GM23338 (cell line): ENCODE measurements around the gene DOCK4. TPM values are rescaled to one million over a fixed set of nuclear protein-coding genes. Genes with fewer than 3 reads are reported as not detected.
A peak's percentile ranks its signal among the peaks of the same experiment; 100 is the strongest.

Source experiments
- ATAC-seq: fragments of 200-7000 bp; cut with Tn5 transposase; 3 replicates; pipeline ENCODE4 v1.9.1; 2020
- DNase-seq: peaks from one replicate; pipeline ENCODE4 v3.0.0-alpha.2; 2015; ENCODE audit warnings: low spot score
- H2AFZ ChIP-seq: fragments of 200-600 bp; sonication (generic); 2 replicates; pipeline ENCODE4 v1.8.0; 2016; ENCODE audit warnings: antibody characterized with exemption, mild to moderate bottlenecking, moderate library complexity
- H3F3A ChIP-seq: fragments of 200-600 bp; sonication (generic); replicated peaks from 2 replicates; pipeline ENCODE4 v1.8.0; 2017; ENCODE audit warnings: antibody characterized with exemption, mixed run types, low read depth
- H3K27ac ChIP-seq: fragments of 200-600 bp; sonication (generic); 2 replicates; pipeline ENCODE4 v1.6.1; 2016; ENCODE audit warnings: low read depth
- H3K27me3 ChIP-seq: fragments of 200-600 bp; sonication (generic); 2 replicates; pipeline ENCODE4 v1.8.0; 2016; ENCODE audit warnings: mild to moderate bottlenecking, mixed run types, moderate library complexity; ENCODE audit not compliant: insufficient read depth
- H3K36me3 ChIP-seq: fragments of 200-600 bp; sonication (generic); 2 replicates; pipeline ENCODE4 v1.8.0; 2016; ENCODE audit warnings: mild to moderate bottlenecking; ENCODE audit not compliant: insufficient read depth
- H3K4me1 ChIP-seq: fragments of 200-600 bp; sonication (generic); 2 replicates; pipeline ENCODE4 v1.8.0; 2016; ENCODE audit warnings: mild to moderate bottlenecking, moderate library complexity; ENCODE audit not compliant: insufficient read depth
- H3K4me2 ChIP-seq: fragments of 200-600 bp; sonication (generic); 2 replicates; pipeline ENCODE4 v1.7.1; 2017; ENCODE audit warnings: mixed run types
- H3K4me3 ChIP-seq: fragments of 200-600 bp; sonication (generic); 2 replicates; pipeline ENCODE4 v1.6.1; 2016; ENCODE audit warnings: mixed run types
- H3K79me2 ChIP-seq: fragments of 200-600 bp; sonication (generic); replicated peaks from 2 replicates; pipeline ENCODE4 v1.8.0; 2017; ENCODE audit warnings: mild to moderate bottlenecking; ENCODE audit not compliant: insufficient read depth
- H3K9me2 ChIP-seq: fragments of 200-600 bp; sonication (generic); 2 replicates; pipeline ENCODE4 v1.8.0; 2017; ENCODE audit not compliant: insufficient read depth
- H4K20me1 ChIP-seq: fragments of 200-600 bp; sonication (generic); replicated peaks from 2 replicates; pipeline ENCODE4 v1.8.0; 2017; ENCODE audit warnings: mild to moderate bottlenecking; ENCODE audit not compliant: insufficient read depth
- H3K27ac Mint-ChIP-seq: 2 replicates; pipeline ENCODE4 v1.8.0; 2020; ENCODE audit warnings: inconsistent platforms, mild to moderate bottlenecking, moderate library complexity, mixed read lengths
- H3K27me3 Mint-ChIP-seq: 3 replicates; pipeline ENCODE4 v1.8.0; 2022; ENCODE audit warnings: low read depth, mild to moderate bottlenecking, moderate library complexity, mixed read lengths, inconsistent platforms; ENCODE audit not compliant: insufficient read depth, poor library complexity
- H3K36me3 Mint-ChIP-seq: 3 replicates; pipeline ENCODE4 v1.8.0; 2021; ENCODE audit warnings: low read depth, mild to moderate bottlenecking, inconsistent platforms, moderate library complexity, mixed read lengths
- H3K4me1 Mint-ChIP-seq: 3 replicates; pipeline ENCODE4 v1.8.0; 2020; ENCODE audit warnings: mild to moderate bottlenecking, inconsistent platforms, mixed read lengths
- H3K4me3 Mint-ChIP-seq: 3 replicates; pipeline ENCODE4 v1.8.0; 2021; ENCODE audit warnings: moderate library complexity, mild to moderate bottlenecking, inconsistent platforms, mixed read lengths
- H3K9me3 Mint-ChIP-seq: 3 replicates; pipeline ENCODE4 v1.8.0; 2020; ENCODE audit warnings: moderate library complexity, mild to moderate bottlenecking, inconsistent platforms, mixed read lengths
- CREB1 ChIP-seq: fragments of 250-450 bp; sonication (Bioruptor Pico); IDR thresholded peaks from 2 replicates; pipeline ENCODE4 v1.5.0; 2020; ENCODE audit warnings: low read depth, mild to moderate bottlenecking, moderate library complexity
- CTCF ChIP-seq, 2 experiments: fragments of 200-600 bp in 1 of 2; sonication (generic) in 1 of 2; conservative IDR thresholded peaks; 2 replicates each; pipeline versions ENCODE4 v1.5.1 to v1.6.1; 2016 to 2017; ENCODE audit warnings: antibody characterized with exemption in 2 of 2, low read depth in 2 of 2, mild to moderate bottlenecking in 2 of 2, moderate library complexity in 1 of 2
- EZH2 ChIP-seq: fragments of 200-600 bp; sonication (generic); IDR thresholded peaks from one replicate; pipeline ENCODE4 v1.8.0; 2017; ENCODE audit warnings: antibody characterized with exemption, mild to moderate bottlenecking, low read depth; ENCODE audit not compliant: unreplicated experiment
- JUNB ChIP-seq: IDR thresholded peaks from one replicate; pipeline ENCODE4 v1.6.1; 2016; ENCODE audit warnings: antibody characterized with exemption; ENCODE audit not compliant: unreplicated experiment
- NANOG ChIP-seq: IDR thresholded peaks from 2 replicates; pipeline ENCODE4 v1.6.1; 2016; ENCODE audit warnings: antibody characterized with exemption, borderline replicate concordance
- POLR2AphosphoS5 ChIP-seq: IDR thresholded peaks from 2 replicates; pipeline ENCODE4 v1.6.1; 2016; ENCODE audit warnings: antibody characterized with exemption, low read depth
- STAT1 ChIP-seq: IDR thresholded peaks from one replicate; pipeline ENCODE4 v1.6.1; 2016; ENCODE audit warnings: antibody characterized with exemption; ENCODE audit not compliant: unreplicated experiment
- ZNF331 ChIP-seq: fragments of 250-450 bp; sonication (Bioruptor Pico); IDR thresholded peaks from 2 replicates; pipeline ENCODE4 v1.5.0; 2020; ENCODE audit warnings: low read depth, mild to moderate bottlenecking, moderate library complexity
- polyA plus RNA-seq: library from polyadenylated mRNA; unstranded; fragments of >200 nt; fragmentation: Nextera tagmentation; extraction: Ambion mirVana; gene quantifications from 2 replicates; pipeline ENCODE4 v1.2.1, GENCODE V29; 2016
- total RNA-seq: library from RNA; depleted of rRNA; stranded (reverse); fragments of >200 nt; shearing (Covaris generic); gene quantifications from 2 replicates; pipeline ENCODE4 v1.2.3, GENCODE V29; 2014
- TF ChIP-seq, protein P1 (sequence below): IDR thresholded peaks from one replicate; pipeline ENCODE4 v1.6.1; 2018; ENCODE audit warnings: antibody characterized with exemption; ENCODE audit not compliant: unreplicated experiment

The DOCK4 gene
- total and polyA plus RNA-seq, 2 experiments from 2014 or later: 6.3 to 33.8 TPM

- ATAC-seq (peak; percentile 57), DNase-seq (peak; percentile 35)
- H3K4me3 ChIP-seq: no peak overlapping the region
- no peaks in the 10 kb centered on the region for H3K36me3 ChIP-seq
- H3F3A ChIP-seq: 0 out of 2 replicates have a peak, but pooled peaks cover 3% of the 10 kb centered on the region
- H3K79me2 ChIP-seq: no peaks in the 10 kb centered on the region
- no peak overlapping the region for H3K27ac ChIP-seq
- TF ChIP-seq POLR2AphosphoS5: no peak
- TF ChIP-seq CTCF (conservative IDR thresholded peaks at IDR 0.05; ENCODE audit: low read depth in 2 of 2): peak in 1 of 2 experiments; percentile 62; a peak in 2 of 4 replicates
- TF ChIP-seq CREB1 (CRISPR knock-in tag): no peak
- no peak overlapping the region for H3K4me2 ChIP-seq
- H3K9me2 ChIP-seq: no peaks in the 10 kb centered on the region; the same call in 1 of the 2 replicates
- Mint-ChIP-seq H3K4me3 (no peak overlapping the region), H3K9me3 (no peaks in the 10 kb centered on the region; the same call in 1 of the 3 replicates), H3K27ac (no peak overlapping the region), H3K36me3 (peaks cover 21% of the 10 kb centered on the region), H3K27me3 (peaks cover 14% of the 10 kb centered on the region), H3K4me1 (peaks cover 40% of the 10 kb centered on the region)
- no peaks in the 10 kb centered on the region for H4K20me1 ChIP-seq
- peaks cover 32% of the 10 kb centered on the region for H3K4me1 ChIP-seq
- H2AFZ ChIP-seq: no peak overlapping the region
- H3K27me3 ChIP-seq: no peaks in the 10 kb centered on the region
Measured at GRCh38 chr7:111855842-111856227, 350.4 kb downstream of the DOCK4 start.

GRCh38 chr7:111855161-111855841, 350.9 kb downstream of the DOCK4 start:
- H3K27ac Mint-ChIP-seq: peak overlapping the region; percentile 42; the same call in 1 of the 2 replicates
- ATAC-seq: peak; percentile 77
- Histone ChIP-seq H3K36me3 (0 out of 2 replicates have a peak, but pooled peaks cover 1% of the 10 kb centered on the region), H3K4me3 (no peak overlapping the region), H3K27me3 (no peaks in the 10 kb centered on the region), H3K27ac (no peak overlapping the region), H2AFZ (no peak overlapping the region), H3K79me2 (no peaks in the 10 kb centered on the region), H4K20me1 (no peaks in the 10 kb centered on the region), H3K4me2 (no peak overlapping the region), H3F3A (0 out of 2 replicates have a peak, but pooled peaks cover 3% of the 10 kb centered on the region), H3K9me2 (no peaks in the 10 kb centered on the region; the same call in 1 of the 2 replicates), H3K4me1 (peaks cover 34% of the 10 kb centered on the region)
- H3K9me3 Mint-ChIP-seq: no peaks in the 10 kb centered on the region; the same call in 1 of the 3 replicates
- H3K4me1 Mint-ChIP-seq: peaks cover 45% of the 10 kb centered on the region
- peak; percentile 77 for DNase-seq
- no peak overlapping the region for H3K4me3 Mint-ChIP-seq
- TF ChIP-seq ZNF331 (CRISPR knock-in tag) (no peak), CREB1 (CRISPR knock-in tag) (no peak; the same call in 1 of the 2 replicates), EZH2 (no peak), STAT1 (no peak), NANOG (no peak), JUNB (no peak), CTCF (conservative IDR thresholded peaks at IDR 0.05; ENCODE audit: low read depth in 2 of 2) (peak; percentile 67 to 76)
- TF ChIP-seq, protein P1, sequence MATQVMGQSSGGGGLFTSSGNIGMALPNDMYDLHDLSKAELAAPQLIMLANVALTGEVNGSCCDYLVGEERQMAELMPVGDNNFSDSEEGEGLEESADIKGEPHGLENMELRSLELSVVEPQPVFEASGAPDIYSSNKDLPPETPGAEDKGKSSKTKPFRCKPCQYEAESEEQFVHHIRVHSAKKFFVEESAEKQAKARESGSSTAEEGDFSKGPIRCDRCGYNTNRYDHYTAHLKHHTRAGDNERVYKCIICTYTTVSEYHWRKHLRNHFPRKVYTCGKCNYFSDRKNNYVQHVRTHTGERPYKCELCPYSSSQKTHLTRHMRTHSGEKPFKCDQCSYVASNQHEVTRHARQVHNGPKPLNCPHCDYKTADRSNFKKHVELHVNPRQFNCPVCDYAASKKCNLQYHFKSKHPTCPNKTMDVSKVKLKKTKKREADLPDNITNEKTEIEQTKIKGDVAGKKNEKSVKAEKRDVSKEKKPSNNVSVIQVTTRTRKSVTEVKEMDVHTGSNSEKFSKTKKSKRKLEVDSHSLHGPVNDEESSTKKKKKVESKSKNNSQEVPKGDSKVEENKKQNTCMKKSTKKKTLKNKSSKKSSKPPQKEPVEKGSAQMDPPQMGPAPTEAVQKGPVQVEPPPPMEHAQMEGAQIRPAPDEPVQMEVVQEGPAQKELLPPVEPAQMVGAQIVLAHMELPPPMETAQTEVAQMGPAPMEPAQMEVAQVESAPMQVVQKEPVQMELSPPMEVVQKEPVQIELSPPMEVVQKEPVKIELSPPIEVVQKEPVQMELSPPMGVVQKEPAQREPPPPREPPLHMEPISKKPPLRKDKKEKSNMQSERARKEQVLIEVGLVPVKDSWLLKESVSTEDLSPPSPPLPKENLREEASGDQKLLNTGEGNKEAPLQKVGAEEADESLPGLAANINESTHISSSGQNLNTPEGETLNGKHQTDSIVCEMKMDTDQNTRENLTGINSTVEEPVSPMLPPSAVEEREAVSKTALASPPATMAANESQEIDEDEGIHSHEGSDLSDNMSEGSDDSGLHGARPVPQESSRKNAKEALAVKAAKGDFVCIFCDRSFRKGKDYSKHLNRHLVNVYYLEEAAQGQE: no peak
- H3K27me3 Mint-ChIP-seq: peaks cover 14% of the 10 kb centered on the region
- peaks cover 20% of the 10 kb centered on the region for H3K36me3 Mint-ChIP-seq
